OCI-LY7 (cell line): ENCODE measurements around the gene TUBGCP2. TPM values are rescaled to one million over a fixed set of nuclear protein-coding genes. Genes with fewer than 3 reads are reported as not detected.

ENCODE experiments used
- BruUV-seq: library from RNA; stranded (reverse); fragments of 400-500 nt; replicated peaks from 2 replicates; lab custom pipeline; 2021; lab: Mats Ljungman, UMichigan
- CTCF ChIA-PET: fragments of 300-600 bp; sonication (Branson Sonifier 250); formaldehyde crosslinking; loops from one replicate; lab custom pipeline; 2022; ENCODE audit warnings: antibody characterized with exemption; ENCODE audit not compliant: unreplicated experiment; lab: Charles Lee
- POLR2A ChIA-PET: fragments of 300-600 bp; sonication (Branson Sonifier 250); formaldehyde crosslinking; loops from one replicate; lab custom pipeline; 2022; ENCODE audit warnings: antibody characterized with exemption; lab: Charles Lee
- DNase-seq: peaks from one replicate; pipeline ENCODE4 v3.0.0-alpha.2; 2015; ENCODE audit warnings: low spot score
- H2AFZ ChIP-seq: fragments of 200-600 bp; sonication (generic), shearing (Covaris generic); 2 replicates; pipeline ENCODE4 v1.6.1; 2014; ENCODE audit warnings: mild to moderate bottlenecking, antibody characterized with exemption, low read length, moderate library complexity
- H3K27ac ChIP-seq: fragments of 200-600 bp; sonication (generic); 2 replicates; pipeline ENCODE4 v1.5.1; 2014; ENCODE audit warnings: mixed run types, low read depth, mild to moderate bottlenecking, moderate library complexity, low read length, inconsistent platforms; ENCODE audit not compliant: poor library complexity, severe bottlenecking
- H3K36me3 ChIP-seq: fragments of 200-600 bp; sonication (generic); 2 replicates; pipeline ENCODE4 v1.6.1; 2014; ENCODE audit warnings: mild to moderate bottlenecking, antibody characterized with exemption, low read length, moderate library complexity, mixed read lengths; ENCODE audit not compliant: insufficient read depth
- H3K4me1 ChIP-seq: fragments of 200-600 bp; sonication (generic); 2 replicates; pipeline ENCODE4 v1.5.1; 2014; ENCODE audit warnings: mild to moderate bottlenecking, low read length; ENCODE audit not compliant: insufficient read depth, poor library complexity, severe bottlenecking
- H3K4me2 ChIP-seq: fragments of 200-600 bp; sonication (generic); 2 replicates; pipeline ENCODE4 v1.6.1; 2014; ENCODE audit warnings: mild to moderate bottlenecking, low read length
- H3K4me3 ChIP-seq: fragments of 200-600 bp; sonication (generic); 2 replicates; pipeline ENCODE4 v1.5.1; 2014; ENCODE audit warnings: mild to moderate bottlenecking, low read depth, low read length; ENCODE audit not compliant: poor library complexity, severe bottlenecking
- H3K79me2 ChIP-seq: fragments of 200-600 bp; sonication (generic); 2 replicates; pipeline ENCODE4 v1.6.1; 2016; ENCODE audit warnings: low read depth, mild to moderate bottlenecking, low read length, moderate library complexity, mixed read lengths; ENCODE audit not compliant: insufficient read depth
- H3K9me2 ChIP-seq: fragments of 200-600 bp; sonication (generic); 2 replicates; pipeline ENCODE4 v1.6.1; 2016; ENCODE audit warnings: mild to moderate bottlenecking, low read length, mixed read lengths; ENCODE audit not compliant: insufficient read depth
- H3K9me3 ChIP-seq: fragments of 200-600 bp; sonication (generic); 2 replicates; pipeline ENCODE4 v1.6.1; 2014; ENCODE audit warnings: mild to moderate bottlenecking, mixed run types, low read length, mixed read lengths
- H4K20me1 ChIP-seq: fragments of 200-600 bp; sonication (generic); 2 replicates; pipeline ENCODE4 v1.6.1; 2014; ENCODE audit warnings: mild to moderate bottlenecking, antibody characterized with exemption, low read length, moderate library complexity, mixed read lengths; ENCODE audit not compliant: insufficient read depth
- CTCF ChIP-seq: fragments of 200-600 bp; sonication (generic); conservative IDR thresholded peaks from 2 replicates; pipeline ENCODE4 v1.5.1; 2014; ENCODE audit warnings: mild to moderate bottlenecking, antibody characterized with exemption, low read length, moderate library complexity, mixed read lengths
- EZH2phosphoT487 ChIP-seq: fragments of 200-600 bp; sonication (generic); IDR thresholded peaks from 2 replicates; pipeline ENCODE4 v1.6.1; 2018; ENCODE audit warnings: low read depth, borderline replicate concordance, mild to moderate bottlenecking, mixed run types, antibody characterized with exemption, low read length, moderate library complexity, mixed read lengths
- intact Hi-C: fragments of 100-400 bp; cut with micrococcal nuclease; formaldehyde crosslinking; loops from one replicate; pipeline ENCODE4 v1.10.0; 2022; ENCODE audit not compliant: unreplicated experiment
- microRNA-seq: library from miRNA; unstranded; fragments of <30 nt; microRNA quantifications from one replicate; pipeline ENCODE4 v1.2.0, GENCODE V29; 2022; ENCODE audit warnings: borderline replicate concordance
- small RNA-seq: library from RNA; depleted of rRNA; stranded (forward); fragments of <200 nt; gene quantifications from one replicate; pipeline ENCODE3, GENCODE V24; 2014
- total RNA-seq, 2 experiments: library from RNA; depleted of rRNA in 1 of 2; stranded (reverse); fragments of >200 nt in 1 of 2; shearing (Covaris generic) in 1 of 2; gene quantifications; 2 replicates each; pipeline ENCODE4 v1.2.3, GENCODE V29; 2014 to 2022

TUBGCP2 gene
- total RNA-seq, 2 experiments from 2014 or later: 40.5 to 56.1 TPM

GRCh38 chr10:133229265-133230043 lies 79.2 kb downstream of the TUBGCP2 start:
- no peaks in the 10 kb centered on the region for H3K4me1 ChIP-seq
- TF ChIP-seq EZH2phosphoT487 (no peak), CTCF (no peak)
- ChIA-PET POLR2A (no interaction called here), CTCF (no interaction called here)
- no peak overlapping the region for H3K4me3 ChIP-seq
- H2AFZ ChIP-seq: no peak overlapping the region
- no peaks in the 10 kb centered on the region for H3K9me3 ChIP-seq
- no peak for DNase-seq
- no peaks in the 10 kb centered on the region for H4K20me1 ChIP-seq
- intact Hi-C loops: no loop called here
- H3K9me2 ChIP-seq: no peaks in the 10 kb centered on the region
- H3K4me2 ChIP-seq: no peak overlapping the region
- H3K79me2 ChIP-seq: no peaks in the 10 kb centered on the region
- no TSS peak for BruUV-seq
- H3K36me3 ChIP-seq: no peaks in the 10 kb centered on the region
- no peak overlapping the region for H3K27ac ChIP-seq

Small RNA genes within 50 kb of the gene (microRNA-seq; reads per million reads assigned to microRNA genes)
- gene MIR202: not detected

Small RNA genes within 50 kb of the gene (small RNA-seq; reads per million reads assigned to genes)
- gene BANF1P2: not detected

Other genes starting within 250 kb of the TUBGCP2 start
- not detected in 2 replicates for gene ADGRA1, start 220.9 kb downstream of the TUBGCP2 start, total RNA-seq (2014; rRNA removed; shearing (Covaris generic))
- gene ADGRA1, start 220.9 kb downstream of the TUBGCP2 start, total RNA-seq (2022): not detected in 2 replicates
- not detected in 2 replicates for gene KNDC1, start 148.7 kb downstream of the TUBGCP2 start, total RNA-seq (2014; rRNA removed; shearing (Covaris generic))
- gene KNDC1, start 148.7 kb downstream of the TUBGCP2 start, total RNA-seq (2022): not detected in 2 replicates
- gene UTF1, start 78.7 kb downstream of the TUBGCP2 start, total RNA-seq (2014; rRNA removed; shearing (Covaris generic)): not detected in 2 replicates
- not detected in 2 replicates for gene UTF1, start 78.7 kb downstream of the TUBGCP2 start, total RNA-seq (2022)
- not detected in 2 replicates for gene VENTX, start 71.0 kb downstream of the TUBGCP2 start, total RNA-seq (2014; rRNA removed; shearing (Covaris generic))
- gene VENTX, start 71.0 kb downstream of the TUBGCP2 start, total RNA-seq (2022): not detected in 2 replicates
- gene ADAM8, start 32.0 kb downstream of the TUBGCP2 start, total RNA-seq (2014; rRNA removed; shearing (Covaris generic)): 7.5 and 10.0 TPM in 2 replicates
- gene ADAM8, start 32.0 kb downstream of the TUBGCP2 start, total RNA-seq (2022): 16.3 and 17.6 TPM in 2 replicates
- 64.7 and 95.0 TPM in 2 replicates for gene ZNF511, start within 50 bp of the TUBGCP2 start, total RNA-seq (2014; rRNA removed; shearing (Covaris generic))
- gene ZNF511, start within 50 bp of the TUBGCP2 start, total RNA-seq (2022): 60.6 and 68.8 TPM in 2 replicates
- gene CALY, start 28.0 kb upstream of the TUBGCP2 start, total RNA-seq (2014; rRNA removed; shearing (Covaris generic)): not detected in 2 replicates
- gene CALY, start 28.0 kb upstream of the TUBGCP2 start, total RNA-seq (2022): not detected in 2 replicates
- not detected in 2 replicates for gene PRAP1, start 38.5 kb upstream of the TUBGCP2 start, total RNA-seq (2014; rRNA removed; shearing (Covaris generic))
- not detected in 2 replicates for gene PRAP1, start 38.5 kb upstream of the TUBGCP2 start, total RNA-seq (2022)
- 46.0 and 47.5 TPM in 2 replicates for gene FUOM, start 49.1 kb upstream of the TUBGCP2 start, total RNA-seq (2014; rRNA removed; shearing (Covaris generic))
- gene FUOM, start 49.1 kb upstream of the TUBGCP2 start, total RNA-seq (2022): 23.6 and 30.4 TPM in 2 replicates
- gene ECHS1, start 64.5 kb upstream of the TUBGCP2 start, total RNA-seq (2014; rRNA removed; shearing (Covaris generic)): 39.5 and 48.3 TPM in 2 replicates
- 42.2 and 46.2 TPM in 2 replicates for gene ECHS1, start 64.5 kb upstream of the TUBGCP2 start, total RNA-seq (2022)
- gene PAOX, start 70.4 kb upstream of the TUBGCP2 start, total RNA-seq (2014; rRNA removed; shearing (Covaris generic)): 5.9 and 10.7 TPM in 2 replicates
- 16.0 and 28.1 TPM in 2 replicates for gene PAOX, start 70.4 kb upstream of the TUBGCP2 start, total RNA-seq (2022)
- 60.3 and 85.6 TPM in 2 replicates for gene MTG1, start 85.3 kb upstream of the TUBGCP2 start, total RNA-seq (2014; rRNA removed; shearing (Covaris generic))
- gene MTG1, start 85.3 kb upstream of the TUBGCP2 start, total RNA-seq (2022): 101 and 107 TPM in 2 replicates
- not detected in 2 replicates for gene SPRN, start 115.8 kb upstream of the TUBGCP2 start, total RNA-seq (2014; rRNA removed; shearing (Covaris generic))
- not detected in 2 replicates for gene SPRN, start 115.8 kb upstream of the TUBGCP2 start, total RNA-seq (2022)
- 7.3 and 10.0 TPM in 2 replicates for gene SCART1, start 145.1 kb upstream of the TUBGCP2 start, total RNA-seq (2014; rRNA removed; shearing (Covaris generic))
- 10.9 and 15.2 TPM in 2 replicates for gene SCART1, start 145.1 kb upstream of the TUBGCP2 start, total RNA-seq (2022)
- gene CYP2E1, start 218.5 kb upstream of the TUBGCP2 start, total RNA-seq (2014; rRNA removed; shearing (Covaris generic)): 1.9 and 2.7 TPM in 2 replicates
- 1.7 and 2.4 TPM in 2 replicates for gene CYP2E1, start 218.5 kb upstream of the TUBGCP2 start, total RNA-seq (2022)